DOHH2 (cell line): ENCODE data around the gene IGFBP3.

Experiments used
- EZH2phosphoT487 ChIP-seq: fragments of 200-600 bp; sonication (generic); IDR thresholded peaks from 2 replicates; pipeline ENCODE4 v1.6.1; 2017; ENCODE audit warnings: borderline replicate concordance, mild to moderate bottlenecking, antibody characterized with exemption, low read length, moderate library complexity, mixed read lengths
- TF ChIP-seq, protein P1 (sequence below): fragments of 200-600 bp; sonication (generic); IDR thresholded peaks from one replicate; pipeline ENCODE4 v1.5.1; 2014; ENCODE audit warnings: antibody characterized with exemption, mild to moderate bottlenecking, low read depth, low read length; ENCODE audit not compliant: poor library complexity, severe bottlenecking

DNA sequence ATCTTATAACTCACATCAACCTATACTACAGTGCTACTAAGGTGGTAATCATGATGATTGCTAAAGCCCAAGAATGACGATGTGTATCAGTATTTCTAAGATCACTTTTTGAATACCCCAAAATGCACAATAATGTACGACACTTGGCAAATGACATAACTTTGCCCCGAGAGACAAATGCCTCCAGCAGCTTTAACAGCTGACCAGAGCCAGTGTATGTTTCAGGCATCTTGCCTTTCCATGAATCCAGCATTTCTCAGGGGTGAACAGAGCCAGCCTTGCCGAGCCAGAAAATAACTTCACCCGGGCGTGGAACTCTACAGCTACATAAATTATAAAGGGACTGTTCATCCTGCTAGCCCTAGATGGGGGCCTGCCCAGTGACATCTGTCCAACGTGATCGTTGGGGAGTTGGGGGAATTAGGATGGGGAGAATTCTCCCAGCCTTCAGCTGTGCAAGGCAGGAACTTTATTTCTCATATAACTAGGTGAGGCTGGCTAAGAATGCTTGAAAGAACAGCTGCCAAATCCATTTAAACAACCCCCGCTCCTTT, 1.8 kb downstream of the IGFBP3 start:
- TF ChIP-seq, protein P1, sequence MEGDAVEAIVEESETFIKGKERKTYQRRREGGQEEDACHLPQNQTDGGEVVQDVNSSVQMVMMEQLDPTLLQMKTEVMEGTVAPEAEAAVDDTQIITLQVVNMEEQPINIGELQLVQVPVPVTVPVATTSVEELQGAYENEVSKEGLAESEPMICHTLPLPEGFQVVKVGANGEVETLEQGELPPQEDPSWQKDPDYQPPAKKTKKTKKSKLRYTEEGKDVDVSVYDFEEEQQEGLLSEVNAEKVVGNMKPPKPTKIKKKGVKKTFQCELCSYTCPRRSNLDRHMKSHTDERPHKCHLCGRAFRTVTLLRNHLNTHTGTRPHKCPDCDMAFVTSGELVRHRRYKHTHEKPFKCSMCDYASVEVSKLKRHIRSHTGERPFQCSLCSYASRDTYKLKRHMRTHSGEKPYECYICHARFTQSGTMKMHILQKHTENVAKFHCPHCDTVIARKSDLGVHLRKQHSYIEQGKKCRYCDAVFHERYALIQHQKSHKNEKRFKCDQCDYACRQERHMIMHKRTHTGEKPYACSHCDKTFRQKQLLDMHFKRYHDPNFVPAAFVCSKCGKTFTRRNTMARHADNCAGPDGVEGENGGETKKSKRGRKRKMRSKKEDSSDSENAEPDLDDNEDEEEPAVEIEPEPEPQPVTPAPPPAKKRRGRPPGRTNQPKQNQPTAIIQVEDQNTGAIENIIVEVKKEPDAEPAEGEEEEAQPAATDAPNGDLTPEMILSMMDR: no peak
- TF ChIP-seq EZH2phosphoT487: no peak
